Fibroblast of pulmonary artery (primary cell): Measurements from ENCODE around the gene DNAJC12.

Source experiments
- DNase-seq: peaks from one replicate; pipeline ENCODE4 v3.0.0-alpha.2; 2010; ENCODE audit warnings: low read depth
- H3K4me3 ChIP-seq: replicated peaks from 2 replicates; pipeline ENCODE4 v1.5.1; 2011; ENCODE audit warnings: low read depth, mild to moderate bottlenecking, control low read depth, low read length, moderate library complexity
- CTCF ChIP-seq: IDR thresholded peaks from 2 replicates; pipeline ENCODE4 v1.5.1; 2011; ENCODE audit warnings: mild to moderate bottlenecking, control low read depth, low read length, inconsistent platforms; ENCODE audit errors: missing control alignments

DNAJC12 gene

GRCh38 chr10:67818323-67818722 lies 19.7 kb downstream of the DNAJC12 start:
- peak; percentile 38 for DNase-seq
- TF ChIP-seq CTCF = no peak
- no peak overlapping the region for H3K4me3 ChIP-seq

GRCh38 chr10:67816719-67817118 lies 21.3 kb downstream of the DNAJC12 start:
- no peak overlapping the region for H3K4me3 ChIP-seq
- DNase-seq = no peak
- TF ChIP-seq CTCF = no peak

GRCh38 chr10:67815571-67816059 lies 22.4 kb downstream of the DNAJC12 start:
- no peak overlapping the region for H3K4me3 ChIP-seq
- DNase-seq = peak; percentile 33
- TF ChIP-seq CTCF = no peak

GRCh38 chr10:67812007-67812406 lies 26.0 kb downstream of the DNAJC12 start:
- TF ChIP-seq CTCF = no peak
- no peak overlapping the region for H3K4me3 ChIP-seq
- DNase-seq = no peak

GRCh38 chr10:67809107-67809506 lies 28.9 kb downstream of the DNAJC12 start:
- no peak overlapping the region for H3K4me3 ChIP-seq
- DNase-seq = no peak
- no peak for TF ChIP-seq CTCF

GRCh38 chr10:67808704-67809103 lies 29.3 kb downstream of the DNAJC12 start:
- H3K4me3 ChIP-seq = no peak overlapping the region
- no peak for TF ChIP-seq CTCF
- no peak for DNase-seq

- TF ChIP-seq CTCF = no peak
- DNase-seq = no peak
- H3K4me3 ChIP-seq = no peak overlapping the region
Observed at GRCh38 chr10:67807855-67808456, 30.0 kb downstream of the DNAJC12 start.
